ENCODE results near the gene KMT5C. TPM values are rescaled to one million over a fixed set of nuclear protein-coding genes. Genes with fewer than 3 reads are reported as not detected.

KMT5C gene
- total and polyA plus RNA-seq, 2 donors (not counting 1 experiment from before 2014, with no cell fraction given), result 22.2 to 23.6 TPM

DNA sequence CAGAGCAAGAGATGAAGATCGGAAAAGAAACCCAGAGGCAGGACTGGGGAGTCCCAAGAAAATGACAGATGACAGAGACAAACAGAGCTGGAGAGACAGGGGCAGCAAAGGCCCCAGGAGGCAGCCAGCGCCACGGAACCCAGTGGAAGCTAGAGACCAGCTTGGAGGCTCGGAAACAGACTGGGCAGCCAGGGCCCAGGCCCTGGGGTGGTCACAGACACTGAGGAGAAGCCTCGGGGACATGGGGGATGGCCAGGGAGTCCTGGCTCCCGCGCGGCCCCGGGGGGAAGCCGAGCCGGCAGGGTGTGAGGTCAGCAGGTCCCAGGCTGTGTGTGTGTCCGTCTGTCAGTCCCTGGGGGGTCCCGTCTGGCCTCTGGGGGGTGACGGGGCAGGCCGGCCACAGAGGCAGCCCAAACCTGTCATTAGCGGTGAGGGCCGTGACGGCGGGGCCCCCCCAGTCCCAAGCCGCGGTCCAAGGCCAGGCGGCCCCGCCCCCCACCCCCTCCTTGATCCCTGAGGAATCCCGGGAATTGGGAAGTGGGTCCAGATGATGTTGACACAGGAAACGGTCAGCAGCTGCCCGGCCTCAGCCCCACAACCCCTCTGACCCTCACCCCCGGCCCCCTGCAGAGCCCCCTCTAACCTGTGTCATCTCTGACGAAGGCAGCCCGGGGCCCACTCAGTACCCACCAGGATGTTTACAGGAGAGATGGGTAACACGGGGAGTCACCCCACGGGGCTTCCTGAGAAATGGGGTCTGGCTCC, 34.5 kb downstream of the KMT5C start:
- no peak for DNase-seq
- intact Hi-C loops (cut with micrococcal nuclease), result no loop called here
- Histone ChIP-seq H3K4me3 (ENCODE audit: control extremely low read depth in 1 of 5, extremely low read depth in 1 of 5, insufficient read depth in 1 of 5, low read depth in 2 of 5, low read length in 4 of 5) (no peak overlapping the region), H3K79me2 (ENCODE audit: control insufficient read depth, insufficient read depth, low read length) (no peaks in the 10 kb centered on the region), H3K9ac (ENCODE audit: low read length) (no peak overlapping the region), H3K4me1 (ENCODE audit: control insufficient read depth in 2 of 2, insufficient read depth in 2 of 2, low read length in 2 of 2) (peaks cover 9 to 10% of the 10 kb centered on the region in 2 donors), H3K36me3 (replicated peaks in 1 of 2; ENCODE audit: control extremely low read depth in 1 of 2, control insufficient read depth in 1 of 2, extremely low read depth in 1 of 2, insufficient read depth in 2 of 2, low read length in 1 of 2) (no peaks in the 10 kb centered on the region), H3K27me3 (replicated peaks in 1 of 4; ENCODE audit: control extremely low read depth in 1 of 4, control insufficient read depth in 3 of 4, insufficient read depth in 4 of 4, low read length in 3 of 4) (peaks cover 0 to 65% (median 27%) of the 10 kb centered on the region in 4 experiments), H3K27ac (ENCODE audit: low read length in 2 of 2) (no peak overlapping the region), H4K20me1 (ENCODE audit: control insufficient read depth, insufficient read depth, low read length, poor library complexity, severe bottlenecking) (no peaks in the 10 kb centered on the region), H3K9me3 (ENCODE audit: control extremely low read depth in 1 of 3, control insufficient read depth in 2 of 3, insufficient read depth in 1 of 3, low read length in 2 of 3) (peaks cover 0 to 16% (median 0%) of the 10 kb centered on the region in 3 donors), H2AFZ (ENCODE audit: insufficient read depth, low read depth, low read length, poor library complexity, severe bottlenecking) (no peak overlapping the region), H3K4me2 (replicated peaks; ENCODE audit: low read depth, low read length, poor library complexity, severe bottlenecking) (no peak overlapping the region)
- WGBS (ENCODE audit: insufficient coverage), result 38% methylated on average over 26 of the region's 31 CpGs
- H3K27ac Mint-ChIP-seq, result no peak overlapping the region
- ATAC-seq (ENCODE audit: low read depth), result no peak
- peaks cover 9% of the 10 kb centered on the region for H3K4me1 Mint-ChIP-seq
- no peaks in the 10 kb centered on the region for H3K9me3 Mint-ChIP-seq (ENCODE audit: insufficient read depth)
- ChIA-PET CTCF (interaction anchor here (0.9 kb wide), 1 partner anchor 10 kb away, joined by 3 read pairs; no protein-coding TSS in a partner anchor), POLR2A (interaction anchor here (0.6 to 0.7 kb wide), 2 partner anchors 91 to 499 kb away, joined by 3 to 4 read pairs; partner anchors contain the start of gene BRSK1)
- TF ChIP-seq, protein P1, sequence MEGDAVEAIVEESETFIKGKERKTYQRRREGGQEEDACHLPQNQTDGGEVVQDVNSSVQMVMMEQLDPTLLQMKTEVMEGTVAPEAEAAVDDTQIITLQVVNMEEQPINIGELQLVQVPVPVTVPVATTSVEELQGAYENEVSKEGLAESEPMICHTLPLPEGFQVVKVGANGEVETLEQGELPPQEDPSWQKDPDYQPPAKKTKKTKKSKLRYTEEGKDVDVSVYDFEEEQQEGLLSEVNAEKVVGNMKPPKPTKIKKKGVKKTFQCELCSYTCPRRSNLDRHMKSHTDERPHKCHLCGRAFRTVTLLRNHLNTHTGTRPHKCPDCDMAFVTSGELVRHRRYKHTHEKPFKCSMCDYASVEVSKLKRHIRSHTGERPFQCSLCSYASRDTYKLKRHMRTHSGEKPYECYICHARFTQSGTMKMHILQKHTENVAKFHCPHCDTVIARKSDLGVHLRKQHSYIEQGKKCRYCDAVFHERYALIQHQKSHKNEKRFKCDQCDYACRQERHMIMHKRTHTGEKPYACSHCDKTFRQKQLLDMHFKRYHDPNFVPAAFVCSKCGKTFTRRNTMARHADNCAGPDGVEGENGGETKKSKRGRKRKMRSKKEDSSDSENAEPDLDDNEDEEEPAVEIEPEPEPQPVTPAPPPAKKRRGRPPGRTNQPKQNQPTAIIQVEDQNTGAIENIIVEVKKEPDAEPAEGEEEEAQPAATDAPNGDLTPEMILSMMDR (IDR thresholded peaks at IDR 0.05), result no peak
- TF ChIP-seq EZH2 (IDR thresholded peaks at IDR 0.05; ENCODE audit: borderline replicate concordance, insufficient read depth, low read depth, low read length, poor library complexity, severe bottlenecking), result no peak
- no peak overlapping the region for H3K4me3 Mint-ChIP-seq
- peaks cover 31% of the 10 kb centered on the region for H3K27me3 Mint-ChIP-seq

Data from B cell (primary cell).